Naive thymus-derived CD8-positive, alpha-beta T cell (primary cell): Measurements from ENCODE around the gene ZNF750. TPM values are rescaled to one million over a fixed set of nuclear protein-coding genes. Genes with fewer than 3 reads are reported as not detected.

Experiments used
- ATAC-seq, 2 donors: fragments of 150-1000 bp; cut with Tn5 transposase in 1 of 2; sonication (Bioruptor Pico), chemical (Tn5 transposase) in 1 of 2; 1 replicate in 1 of 2; 2 replicates in 1 of 2; pipeline ENCODE4 v1.10.0; 2021; ENCODE audit warnings: mild to moderate bottlenecking in 2 of 2, moderate library complexity in 2 of 2
- POLR2A ChIA-PET: fragments of 350-600 bp; sonication (Branson Sonifier 250); formaldehyde crosslinking; loops from one replicate; lab custom pipeline; 2021; ENCODE audit warnings: antibody characterized with exemption; lab: Charles Lee
- DNase-seq, 10 donors: peaks; one replicate each; pipeline versions ENCODE4 v3.0.0 to v3.0.0-alpha.2; 2020 to 2022
- H3K27ac Mint-ChIP-seq, 10 donors: one replicate each; pipeline ENCODE4 v1.8.0; 2020 to 2022; ENCODE audit warnings: mild to moderate bottlenecking in 10 of 10, mixed read lengths in 10 of 10, moderate library complexity in 4 of 10, inconsistent platforms in 1 of 10
- H3K27me3 Mint-ChIP-seq, 5 donors: one replicate each; pipeline ENCODE4 v1.8.0; 2021 to 2022; ENCODE audit warnings: mixed read lengths in 5 of 5
- H3K36me3 Mint-ChIP-seq, 3 donors: one replicate each; pipeline ENCODE4 v1.8.0; 2020 to 2022; ENCODE audit warnings: mixed read lengths in 3 of 3, mild to moderate bottlenecking in 2 of 3, inconsistent platforms in 1 of 3
- H3K4me1 Mint-ChIP-seq, 4 donors: one replicate each; pipeline ENCODE4 v1.8.0; 2021 to 2022; ENCODE audit warnings: mixed read lengths in 4 of 4
- H3K4me3 Mint-ChIP-seq, 10 donors: one replicate each; pipeline ENCODE4 v1.8.0; 2020 to 2022; ENCODE audit warnings: mild to moderate bottlenecking in 10 of 10, mixed read lengths in 10 of 10, moderate library complexity in 6 of 10, inconsistent platforms in 1 of 10
- H3K9me3 Mint-ChIP-seq, 9 donors: one replicate each; pipeline ENCODE4 v1.8.0; 2020 to 2022; ENCODE audit warnings: mixed read lengths in 9 of 9, mild to moderate bottlenecking in 3 of 9, inconsistent platforms in 1 of 9, moderate library complexity in 1 of 9
- polyA plus RNA-seq, 3 donors: library from polyadenylated mRNA; unstranded; fragments of 300-500 nt; fragmentation: Illumina TruSeq; gene quantifications; one replicate each; pipeline ENCODE4 v1.2.3, GENCODE V29; 2021
- total RNA-seq, 8 experiments: library from RNA in 2 of 8; stranded (reverse) in 2 of 8; gene quantifications; one replicate each; pipeline ENCODE4 v1.2.3 and lab custom pipeline; 2021 to 2026

The ZNF750 gene
- total and polyA plus RNA-seq, 5 experiments from 2014 or later = not detected

DNA sequence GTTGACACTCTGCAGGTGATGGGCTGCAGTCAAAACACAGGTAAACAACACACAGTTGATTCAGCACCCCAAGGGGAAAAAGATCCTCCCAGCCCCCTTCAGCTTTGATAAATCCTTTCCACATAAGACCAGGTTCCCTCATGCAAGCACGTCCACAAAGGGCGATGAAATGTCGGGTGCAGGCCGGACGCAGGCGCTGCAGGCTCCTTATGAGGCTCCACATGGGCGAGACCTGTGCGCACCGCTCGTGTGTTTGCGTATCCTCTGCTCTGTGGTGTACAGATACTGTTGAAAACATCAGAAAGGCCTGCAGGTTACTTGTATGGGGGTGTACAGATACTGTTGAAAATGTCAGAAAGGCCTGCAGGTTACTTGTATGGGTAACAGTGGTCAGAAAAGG, 14.4 kb upstream of the ZNF750 start:
- DNase-seq = peak in 1 of 10 donors; percentile 28
- POLR2A ChIA-PET = interaction anchor here (4.7 kb wide), 1 partner anchor 9 kb away, joined by 14 read pairs; no protein-coding TSS in a partner anchor
- ATAC-seq = no peak
- Mint-ChIP-seq H3K27me3 (peaks cover 0 to 2% (median 0%) of the 10 kb centered on the region in 5 donors), H3K36me3 (peaks cover 0 to 22% (median 10%) of the 10 kb centered on the region in 3 donors), H3K27ac (peak overlapping the region in 2 of 10 donors; percentile 36 to 43), H3K4me1 (peaks cover 8 to 24% (median 19%) of the 10 kb centered on the region in 4 donors), H3K4me3 (no peak overlapping the region), H3K9me3 (no peaks in the 10 kb centered on the region)

DNA sequence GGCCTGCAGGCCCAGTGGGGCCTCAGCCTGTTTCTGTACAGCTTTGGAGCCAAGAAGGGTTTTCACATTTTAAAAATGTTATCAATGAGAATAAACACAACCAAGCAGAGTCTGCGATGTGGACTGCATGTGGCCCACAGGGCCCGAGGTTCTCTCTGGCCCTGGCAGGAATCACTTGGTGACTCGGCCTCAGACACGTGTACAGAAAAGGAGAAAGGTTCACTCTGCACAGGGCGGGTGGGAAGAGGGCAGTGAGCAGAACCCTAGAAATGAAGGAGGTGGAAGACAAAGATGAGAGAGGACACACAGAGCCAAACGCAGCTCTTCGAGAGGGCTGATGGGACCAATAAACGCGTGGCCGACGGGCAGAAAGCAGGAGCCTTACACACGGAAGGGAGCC, 11.6 kb upstream of the ZNF750 start:
- DNase-seq (no peak), ATAC-seq (no peak)
- POLR2A ChIA-PET = no interaction called here
- Mint-ChIP-seq H3K27ac (peak overlapping the region in 1 of 10 donors; percentile 70), H3K4me3 (no peak overlapping the region), H3K27me3 (peaks cover 0 to 2% (median 0%) of the 10 kb centered on the region in 5 donors), H3K9me3 (no peaks in the 10 kb centered on the region), H3K36me3 (peaks cover 0 to 18% (median 6%) of the 10 kb centered on the region in 3 donors), H3K4me1 (peaks cover 6 to 18% (median 10%) of the 10 kb centered on the region in 4 donors)

DNA sequence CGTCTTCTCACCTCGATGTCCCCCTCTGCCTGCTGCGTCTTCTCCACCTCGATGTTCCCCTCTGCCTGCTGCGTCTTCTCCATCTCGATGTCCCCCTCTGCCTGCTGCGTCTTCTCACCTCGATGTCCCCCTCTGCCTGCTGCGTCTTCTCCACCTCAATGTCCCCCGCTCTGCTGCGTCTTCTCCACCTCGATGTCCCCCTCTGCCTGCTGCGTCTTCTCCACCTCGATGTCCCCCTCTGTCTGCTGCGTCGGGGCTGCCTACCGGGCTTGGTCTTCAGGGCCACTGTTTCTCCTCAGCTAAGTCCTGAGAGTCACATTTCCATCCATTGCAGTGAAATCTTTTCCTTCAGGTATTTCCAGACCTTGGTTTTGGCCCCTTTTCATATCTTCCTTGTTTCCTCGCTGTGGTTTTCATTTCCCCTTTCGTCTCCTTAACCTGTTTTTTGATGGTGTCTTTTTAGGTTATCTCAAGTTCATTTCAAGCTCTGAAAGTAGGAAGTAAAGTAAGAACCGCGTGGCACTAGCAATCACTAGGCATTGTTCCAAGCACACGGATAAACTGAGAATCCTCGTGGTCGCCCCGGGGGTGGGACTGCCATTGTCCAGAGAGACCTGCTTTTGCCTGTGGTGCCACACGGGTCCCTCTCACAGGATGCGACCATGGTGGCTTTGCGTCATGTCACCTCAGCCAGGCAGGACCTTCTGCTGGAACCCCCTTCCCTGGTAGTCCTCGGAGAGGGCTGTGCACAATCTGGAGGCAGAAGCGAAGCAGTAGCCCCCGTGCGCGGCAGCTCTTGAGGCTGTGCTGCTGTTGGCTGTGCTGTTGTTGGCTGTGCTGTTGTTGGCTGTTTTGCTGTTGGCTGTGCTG, 9.5 kb upstream of the ZNF750 start:
- peak overlapping the region in 4 of 10 donors; percentile 46 to 75 (median 58) for H3K27ac Mint-ChIP-seq
- no peaks in the 10 kb centered on the region for H3K9me3 Mint-ChIP-seq
- DNase-seq = peak in 1 of 10 donors; percentile 54
- peaks cover 0 to 2% (median 0%) of the 10 kb centered on the region in 5 donors for H3K27me3 Mint-ChIP-seq
- POLR2A ChIA-PET = no interaction called here
- no peak for ATAC-seq
- H3K4me3 Mint-ChIP-seq = peak overlapping the region in 8 of 10 donors; percentile 7 to 43 (median 24)
- H3K36me3 Mint-ChIP-seq = peaks cover 0 to 10% (median 6%) of the 10 kb centered on the region in 3 donors
- H3K4me1 Mint-ChIP-seq = peaks cover 6 to 20% (median 13%) of the 10 kb centered on the region in 4 donors

DNA sequence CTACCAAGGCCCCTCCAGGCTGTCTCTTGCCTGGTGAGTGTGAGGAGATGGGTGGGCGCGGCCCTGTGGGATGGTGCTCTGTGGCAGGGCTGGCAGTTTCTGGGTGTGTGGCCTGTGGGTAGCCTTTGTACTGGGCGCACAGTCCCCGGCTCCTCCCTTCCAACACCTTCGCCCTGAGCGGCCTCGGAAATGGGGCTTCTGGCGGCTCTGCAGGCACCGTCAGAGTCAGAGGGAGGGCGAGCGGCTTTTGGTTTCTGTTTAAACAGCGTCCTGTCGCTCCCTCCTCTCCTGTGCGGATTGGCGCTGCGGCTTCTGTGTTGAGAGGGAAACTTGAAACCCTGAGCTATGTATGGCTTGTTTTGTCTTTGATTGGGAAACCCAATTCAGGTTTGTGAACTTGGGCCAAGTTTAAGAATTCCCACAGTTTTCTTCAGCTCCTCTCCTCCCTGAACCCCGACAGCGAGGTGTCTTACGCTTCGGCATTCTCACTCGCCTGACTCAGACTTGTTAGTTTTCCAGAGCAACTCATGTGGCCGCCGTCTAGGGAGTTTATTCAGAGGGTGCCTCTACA, 8.3 kb upstream of the ZNF750 start:
- DNase-seq (peak in 4 of 10 donors; percentile 27 to 68 (median 33)), ATAC-seq (peak; percentile 87 to 95)
- POLR2A ChIA-PET = no interaction called here
- Mint-ChIP-seq H3K9me3 (no peaks in the 10 kb centered on the region), H3K4me3 (peak overlapping the region; percentile 18 to 74 (median 50)), H3K36me3 (peaks cover 0 to 8% (median 2%) of the 10 kb centered on the region in 3 donors), H3K4me1 (peaks cover 9 to 20% (median 12%) of the 10 kb centered on the region in 4 donors), H3K27ac (peak overlapping the region in 8 of 10 donors; percentile 39 to 80 (median 72)), H3K27me3 (peaks cover 0 to 2% (median 0%) of the 10 kb centered on the region in 5 donors)

DNA sequence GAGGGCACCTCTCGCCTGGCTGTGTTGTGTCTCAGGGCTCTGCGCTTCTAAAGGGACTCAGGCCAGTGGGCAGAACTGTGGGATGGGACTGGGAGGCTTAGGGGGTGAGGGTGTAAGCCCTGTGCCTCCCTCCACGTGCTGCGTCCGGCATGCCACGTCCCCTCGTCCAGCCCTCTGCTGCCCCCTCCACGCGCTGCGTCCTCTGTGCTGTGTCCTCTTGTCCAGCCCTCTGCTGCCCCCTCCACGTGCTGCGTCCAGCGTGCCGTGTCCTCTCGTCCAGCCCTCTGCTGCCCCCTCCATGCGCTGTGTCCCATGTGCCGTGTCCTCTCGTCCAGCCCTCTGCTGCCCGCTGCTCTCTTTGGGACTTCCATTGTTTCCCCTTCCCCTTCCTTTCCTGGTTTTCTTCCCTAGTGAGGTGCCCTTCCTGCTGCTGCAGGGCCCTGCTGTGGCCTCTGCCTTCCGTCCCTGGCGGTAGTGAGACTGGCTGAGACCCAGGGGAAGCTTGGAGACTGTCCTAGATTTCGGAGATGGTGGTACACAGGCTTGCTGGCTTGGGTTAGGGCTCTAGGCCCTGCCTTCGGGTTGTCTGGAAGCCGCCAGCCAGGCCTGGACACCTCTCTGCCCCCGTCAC, 6.4 kb upstream of the ZNF750 start:
- H3K36me3 Mint-ChIP-seq = peaks cover 0 to 4% (median 2%) of the 10 kb centered on the region in 3 donors
- ATAC-seq = no peak

DNA sequence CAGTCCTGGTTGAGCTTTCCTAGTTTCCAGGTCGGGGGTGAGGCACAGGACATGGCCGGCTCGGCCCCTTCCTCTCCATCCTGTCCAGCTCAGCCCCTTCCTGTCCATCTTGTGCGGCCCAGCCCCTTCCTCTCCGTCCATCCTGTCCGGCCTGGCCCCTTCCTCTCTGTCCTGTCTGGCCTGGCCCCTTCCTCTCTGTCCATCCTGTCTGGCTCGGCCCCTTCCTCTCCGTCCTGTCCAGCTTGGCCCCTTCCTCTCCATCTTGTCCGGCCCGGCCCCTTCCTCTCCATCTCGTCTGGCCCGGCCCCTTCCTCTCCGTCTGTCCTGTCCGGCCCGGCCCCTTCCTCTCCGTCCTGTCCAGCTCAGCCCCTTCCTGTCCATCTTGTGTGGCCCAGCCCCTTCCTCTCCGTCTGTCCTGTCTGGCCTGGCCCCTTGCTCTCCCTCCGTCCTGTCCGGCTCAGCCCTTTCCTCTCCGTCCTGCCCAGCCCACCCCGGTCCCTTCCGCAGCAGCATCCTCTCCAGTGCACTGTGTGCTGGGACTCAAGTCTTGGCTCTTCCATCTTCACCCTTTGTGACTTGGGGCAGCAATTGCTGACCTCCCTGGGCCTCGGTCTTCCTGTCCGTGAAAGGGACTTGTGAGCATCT, 5.5 kb upstream of the ZNF750 start:
- ATAC-seq (no peak), DNase-seq (peak in 1 of 10 donors; percentile 45)
- Mint-ChIP-seq H3K36me3 (peaks cover 0 to 4% (median 0%) of the 10 kb centered on the region in 3 donors), H3K27ac (peak overlapping the region in 1 of 10 donors; percentile 73), H3K27me3 (peaks cover 0 to 2% (median 0%) of the 10 kb centered on the region in 5 donors), H3K4me3 (no peak overlapping the region), H3K4me1 (peaks cover 10 to 20% (median 12%) of the 10 kb centered on the region in 4 donors), H3K9me3 (no peaks in the 10 kb centered on the region)
- POLR2A ChIA-PET = no interaction called here

More for the DNA sequence above, 6.4 kb upstream of the ZNF750 start:
- Mint-ChIP-seq H3K27me3 (peaks cover 0 to 2% (median 0%) of the 10 kb centered on the region in 5 donors), H3K9me3 (no peaks in the 10 kb centered on the region), H3K27ac (peak overlapping the region in 3 of 10 donors; percentile 22 to 80 (median 34)), H3K4me1 (peaks cover 11 to 23% (median 12%) of the 10 kb centered on the region in 4 donors), H3K4me3 (no peak overlapping the region)
- POLR2A ChIA-PET = no interaction called here
- DNase-seq = peak in 1 of 10 donors; percentile 50

DNA sequence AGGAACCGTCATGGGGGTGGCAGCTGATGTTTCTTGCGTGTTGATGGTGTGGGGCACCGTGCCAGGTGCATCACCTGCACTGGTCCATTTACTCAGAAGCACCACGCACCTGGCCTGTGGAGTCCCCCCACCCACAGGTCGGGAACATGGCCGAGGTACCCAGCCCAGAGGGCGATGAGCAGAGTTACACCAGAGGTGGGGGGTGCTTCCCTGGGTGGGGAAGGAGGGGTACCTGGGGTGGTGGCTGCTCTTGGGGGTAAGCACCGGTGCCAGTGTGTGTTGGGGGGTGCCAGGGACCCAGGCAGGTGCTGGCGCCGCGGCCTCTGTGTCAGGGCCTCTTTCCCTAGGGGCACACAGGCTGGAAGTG, 5.0 kb upstream of the ZNF750 start:
- peaks cover 0 to 2% (median 0%) of the 10 kb centered on the region in 5 donors for H3K27me3 Mint-ChIP-seq
- no peak overlapping the region for H3K27ac Mint-ChIP-seq
- no peaks in the 10 kb centered on the region for H3K9me3 Mint-ChIP-seq
- H3K4me3 Mint-ChIP-seq = no peak overlapping the region
- ATAC-seq (no peak), DNase-seq (peak in 1 of 10 donors; percentile 27)
- peaks cover 10 to 20% (median 12%) of the 10 kb centered on the region in 4 donors for H3K4me1 Mint-ChIP-seq
- POLR2A ChIA-PET = interaction anchor here (1.4 kb wide), 1 partner anchor 38 kb away, joined by 7 read pairs; no protein-coding TSS in a partner anchor
- peaks cover 0 to 4% (median 0%) of the 10 kb centered on the region in 3 donors for H3K36me3 Mint-ChIP-seq

DNA sequence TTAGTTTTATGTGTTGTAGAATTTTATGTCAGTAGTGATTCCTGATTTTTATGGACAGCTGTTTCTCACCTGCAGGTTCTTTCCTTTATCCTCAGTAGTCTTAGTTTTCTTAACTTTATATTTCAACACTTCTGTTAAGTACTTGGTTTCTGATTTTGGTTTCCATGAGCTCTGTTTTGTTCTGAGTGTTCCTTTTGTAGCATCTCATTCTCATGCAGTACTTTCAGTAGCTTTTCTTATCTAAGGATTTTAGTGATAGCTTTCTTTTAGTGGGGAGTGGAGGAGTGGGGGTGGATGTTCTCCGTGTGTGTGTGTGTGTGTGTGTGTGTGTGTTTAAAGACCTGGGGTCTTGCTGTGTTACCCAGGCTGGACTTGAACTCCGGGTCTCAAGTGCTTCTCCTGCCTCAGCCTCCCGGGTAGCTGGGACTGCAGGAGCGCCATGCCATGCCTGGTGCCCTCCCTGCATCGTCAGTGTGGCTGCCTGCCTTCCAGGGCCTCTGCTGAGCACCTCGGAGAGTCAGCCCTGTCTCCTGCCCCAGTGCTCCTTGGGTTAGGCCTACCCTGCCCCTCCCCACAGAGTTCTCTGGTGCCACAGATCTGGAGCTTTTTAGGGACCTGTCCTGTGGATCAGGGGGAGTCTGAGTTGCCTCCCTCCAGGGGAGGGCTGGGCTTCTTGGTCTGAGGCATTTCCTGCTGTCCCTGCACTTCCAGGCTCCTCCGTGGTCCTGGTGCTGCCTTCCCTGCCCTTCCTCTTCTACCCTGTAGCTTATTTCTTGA, 4.3 kb upstream of the ZNF750 start:
- peaks cover 6 to 15% (median 7%) of the 10 kb centered on the region in 4 donors for H3K4me1 Mint-ChIP-seq
- H3K9me3 Mint-ChIP-seq = no peaks in the 10 kb centered on the region
- peak in 1 of 10 donors; percentile 49 for DNase-seq
- POLR2A ChIA-PET = interaction anchor here (1.4 kb wide), 1 partner anchor 38 kb away, joined by 7 read pairs; no protein-coding TSS in a partner anchor
- ATAC-seq = no peak
- H3K36me3 Mint-ChIP-seq = peaks cover 0 to 2% (median 0%) of the 10 kb centered on the region in 3 donors
- H3K27ac Mint-ChIP-seq = peak overlapping the region in 5 of 10 donors; percentile 1 to 37 (median 18)
- H3K27me3 Mint-ChIP-seq = no peaks in the 10 kb centered on the region
- H3K4me3 Mint-ChIP-seq = no peak overlapping the region

DNA sequence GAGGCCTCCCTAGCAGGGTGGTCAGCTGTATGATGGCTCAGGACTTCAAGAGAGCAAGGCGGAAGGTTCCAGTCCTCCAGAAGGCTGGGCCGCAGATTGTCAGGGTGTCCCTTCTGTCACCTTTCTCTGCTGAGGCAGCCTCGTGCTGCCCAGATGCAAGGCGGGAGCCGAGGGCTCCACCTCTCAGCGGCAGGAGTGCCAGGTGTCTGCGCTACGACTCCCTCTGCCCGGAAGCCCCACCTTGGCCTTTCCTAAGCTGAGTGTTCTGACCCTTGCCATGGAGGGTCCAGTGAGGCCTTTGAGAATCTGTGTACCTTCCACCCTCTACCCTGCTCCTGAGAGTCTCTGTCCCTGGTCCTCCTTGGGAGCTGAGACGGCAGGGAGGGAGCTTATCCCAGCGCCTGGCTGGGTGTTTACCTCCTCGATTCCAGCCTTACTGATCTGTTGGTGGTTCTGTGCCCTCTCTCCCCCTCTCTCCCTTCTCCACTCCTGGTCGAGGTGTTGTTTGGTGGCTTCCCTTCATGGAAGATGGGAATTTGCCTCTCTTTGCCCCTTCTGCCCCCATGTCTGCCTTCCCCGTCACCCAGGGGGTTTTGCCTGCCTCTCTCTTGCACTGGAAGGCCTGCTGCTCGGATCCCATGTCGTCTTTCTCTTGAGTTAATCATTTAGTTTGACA, 2.2 kb upstream of the ZNF750 start:
- Mint-ChIP-seq H3K4me1 (peaks cover 5 to 11% (median 5%) of the 10 kb centered on the region in 4 donors), H3K4me3 (no peak overlapping the region), H3K9me3 (no peaks in the 10 kb centered on the region), H3K27me3 (no peaks in the 10 kb centered on the region), H3K27ac (peak overlapping the region in 3 of 10 donors; percentile 43 to 78 (median 73)), H3K36me3 (peaks cover 0 to 3% (median 0%) of the 10 kb centered on the region in 3 donors)
- DNase-seq (peak in 1 of 10 donors; percentile 46), ATAC-seq (no peak)
- POLR2A ChIA-PET = no interaction called here

DNA sequence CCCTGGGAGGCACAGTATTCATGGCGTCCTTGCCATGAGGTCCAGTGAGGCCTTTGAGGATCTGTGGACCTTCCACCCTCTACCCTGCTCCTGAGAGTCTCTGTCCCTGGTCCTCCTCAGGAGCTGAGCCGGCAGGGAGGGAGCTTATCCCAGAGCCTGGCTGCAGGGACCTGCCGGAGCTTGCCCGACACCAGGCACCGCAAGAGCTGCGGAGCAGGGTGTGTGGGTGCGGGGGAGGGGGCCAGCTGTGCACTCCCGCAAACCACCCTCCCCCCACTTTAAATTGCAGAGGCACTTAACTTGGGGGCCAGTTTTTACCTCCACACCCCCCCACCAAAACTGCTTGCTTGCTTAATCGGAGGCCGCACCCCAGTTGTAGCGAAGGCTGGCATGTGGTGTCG, 609 bp upstream of the ZNF750 start:
- peaks cover 2 to 16% (median 5%) of the 10 kb centered on the region in 4 donors for H3K4me1 Mint-ChIP-seq
- no peaks in the 10 kb centered on the region for H3K27me3 Mint-ChIP-seq
- no peak overlapping the region for H3K27ac Mint-ChIP-seq
- no peak overlapping the region for H3K4me3 Mint-ChIP-seq
- peaks cover 0 to 14% (median 0%) of the 10 kb centered on the region in 3 donors for H3K36me3 Mint-ChIP-seq
- POLR2A ChIA-PET = interaction anchor here (0.5 to 1.2 kb wide), 2 partner anchors 19 to 60 kb away, joined by 4 to 6 read pairs; no protein-coding TSS in a partner anchor
- no peak for ATAC-seq
- H3K9me3 Mint-ChIP-seq = no peaks in the 10 kb centered on the region
- peak in 1 of 10 donors; percentile 24 for DNase-seq
